CD4-positive, alpha-beta T cell treated with Interleukin-4 for 4 hours (primary cell): ENCODE results near the gene CTTNBP2NL.

ENCODE experiments used
- DNase-seq: peaks from one replicate; pipeline ENCODE4 v3.0.0-alpha.2; 2020

Gene CTTNBP2NL

DNA sequence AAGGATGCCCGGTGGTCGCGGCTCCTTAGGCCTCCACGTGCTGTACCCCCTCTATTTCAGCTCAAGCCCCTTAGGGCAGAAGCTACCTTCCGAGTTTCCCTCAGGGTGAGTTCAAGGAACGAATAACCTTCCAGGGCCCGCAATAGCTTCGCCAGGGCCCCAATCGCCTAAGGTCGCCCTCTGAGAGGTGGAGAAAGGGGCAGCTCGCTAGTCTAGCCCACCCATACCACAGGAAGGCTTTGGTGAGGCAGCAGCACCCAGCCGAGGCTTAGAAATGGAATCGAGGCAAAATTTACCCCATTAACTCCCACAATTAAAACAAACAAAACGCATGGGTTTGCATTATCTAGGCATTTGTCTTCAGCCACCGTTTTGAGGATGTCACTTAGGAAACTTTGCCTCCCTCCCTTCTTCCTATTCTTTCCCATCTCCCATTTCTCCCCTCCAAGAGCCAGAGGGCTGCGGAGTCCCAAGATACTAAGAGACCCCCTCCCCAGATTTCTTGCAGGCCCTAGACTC is 113.7 kb downstream of the CTTNBP2NL start:
- DNase-seq, result no peak

DNA sequence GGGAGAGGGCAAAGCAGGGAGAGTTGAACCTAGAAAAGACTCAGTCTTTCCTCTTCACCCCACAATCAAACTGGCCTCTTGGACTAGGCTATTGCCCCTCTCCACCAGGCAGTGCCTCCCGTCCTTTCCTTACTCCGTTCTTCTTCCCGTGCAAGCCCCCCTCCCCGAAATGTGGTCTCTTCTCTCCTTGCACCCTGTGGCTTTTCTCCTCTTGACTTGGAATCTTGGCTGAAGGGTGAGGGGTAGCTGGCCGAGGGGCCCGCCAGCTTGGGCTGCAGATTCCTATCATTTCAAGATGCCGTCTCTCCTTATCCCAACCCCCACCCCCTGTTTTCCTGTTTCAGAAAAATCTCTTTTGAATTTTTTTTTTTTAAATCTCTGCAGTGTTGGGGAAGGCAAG is 114.3 kb downstream of the CTTNBP2NL start:
- no peak for DNase-seq
